ENCODE results near the gene CLCN5. TPM values are rescaled to one million over a fixed set of nuclear protein-coding genes. Genes with fewer than 3 reads are reported as not detected.
A peak's percentile ranks its signal among the peaks of the same experiment; 100 is the strongest.

CLCN5 gene
- total RNA-seq, 6 experiments from 2014 or later: 9.7 to 26.5 (median 14.0) TPM

DNA sequence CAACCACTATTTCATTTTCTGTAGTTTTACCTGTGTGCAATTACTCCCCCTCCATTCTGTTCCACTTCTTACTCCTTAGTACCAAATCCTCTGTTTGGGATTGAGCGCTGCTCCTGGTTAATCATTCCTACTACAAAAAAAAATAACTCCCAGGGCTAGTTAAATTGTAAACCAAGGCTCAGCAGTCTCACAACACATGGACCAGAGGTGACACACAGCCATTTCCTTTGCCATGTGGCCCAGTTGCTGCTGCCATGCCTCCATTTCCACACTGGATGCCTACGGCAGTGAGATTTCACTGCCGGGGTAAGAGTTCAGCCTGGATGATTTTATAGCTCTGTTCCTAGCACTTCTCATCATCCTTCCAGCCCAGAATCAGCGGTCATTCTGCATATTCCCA lies 171.2 kb downstream of the CLCN5 start:
- no peak for TF ChIP-seq POLR2A (IDR thresholded peaks at IDR 0.05)
- TF ChIP-seq, protein P1, sequence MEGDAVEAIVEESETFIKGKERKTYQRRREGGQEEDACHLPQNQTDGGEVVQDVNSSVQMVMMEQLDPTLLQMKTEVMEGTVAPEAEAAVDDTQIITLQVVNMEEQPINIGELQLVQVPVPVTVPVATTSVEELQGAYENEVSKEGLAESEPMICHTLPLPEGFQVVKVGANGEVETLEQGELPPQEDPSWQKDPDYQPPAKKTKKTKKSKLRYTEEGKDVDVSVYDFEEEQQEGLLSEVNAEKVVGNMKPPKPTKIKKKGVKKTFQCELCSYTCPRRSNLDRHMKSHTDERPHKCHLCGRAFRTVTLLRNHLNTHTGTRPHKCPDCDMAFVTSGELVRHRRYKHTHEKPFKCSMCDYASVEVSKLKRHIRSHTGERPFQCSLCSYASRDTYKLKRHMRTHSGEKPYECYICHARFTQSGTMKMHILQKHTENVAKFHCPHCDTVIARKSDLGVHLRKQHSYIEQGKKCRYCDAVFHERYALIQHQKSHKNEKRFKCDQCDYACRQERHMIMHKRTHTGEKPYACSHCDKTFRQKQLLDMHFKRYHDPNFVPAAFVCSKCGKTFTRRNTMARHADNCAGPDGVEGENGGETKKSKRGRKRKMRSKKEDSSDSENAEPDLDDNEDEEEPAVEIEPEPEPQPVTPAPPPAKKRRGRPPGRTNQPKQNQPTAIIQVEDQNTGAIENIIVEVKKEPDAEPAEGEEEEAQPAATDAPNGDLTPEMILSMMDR (IDR thresholded peaks at IDR 0.05): no peak
- H3K4me1 ChIP-seq: peaks cover 0 to 5% (median 0%) of the 10 kb centered on the region in 4 donors
- intact Hi-C loops (cut with DNase I): no loop called here
- no peaks in the 10 kb centered on the region for H3K27me3 ChIP-seq
- DNase-seq: peak in 1 of 3 donors; percentile 44
- H3K36me3 ChIP-seq: peaks cover 0 to 8% (median 4%) of the 10 kb centered on the region in 4 donors
- H3K27ac ChIP-seq: no peak overlapping the region
- peak; percentile 84 to 92 (median 90) for ATAC-seq
- H3K9me3 ChIP-seq: no peaks in the 10 kb centered on the region
- H3K4me3 ChIP-seq: no peak overlapping the region
- WGBS (ENCODE audit: insufficient coverage, low coverage, low lambda C conversion rate, missing lambda C conversion rate): 54% methylated on average over 4 of the region's 4 CpGs

DNA sequence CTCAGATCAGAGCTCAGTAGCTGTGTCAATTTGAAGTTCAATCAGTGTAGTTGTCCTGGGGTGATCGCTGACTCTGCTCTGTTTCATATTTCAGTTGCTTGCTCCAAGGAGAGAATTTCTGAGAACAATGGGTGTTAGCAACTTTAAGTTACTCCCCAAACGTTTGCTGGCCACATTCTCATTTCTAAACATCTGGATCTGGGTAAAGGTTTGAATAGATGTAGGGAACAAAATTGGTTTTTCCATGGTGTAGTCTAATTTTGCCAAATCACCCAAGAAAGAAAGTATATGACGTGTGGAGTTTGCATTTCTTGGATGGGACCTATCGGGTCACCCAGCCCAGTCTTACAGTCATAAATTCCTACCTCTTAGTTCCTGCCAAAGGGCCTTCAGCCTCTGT lies 174.7 kb downstream of the CLCN5 start:
- Histone ChIP-seq H3K27ac (no peak overlapping the region), H3K36me3 (no peaks in the 10 kb centered on the region), H3K27me3 (no peaks in the 10 kb centered on the region), H3K9me3 (no peaks in the 10 kb centered on the region), H3K4me1 (peaks cover 0 to 5% (median 0%) of the 10 kb centered on the region in 4 donors), H3K4me3 (no peak overlapping the region)
- ATAC-seq: no peak
- TF ChIP-seq, protein P1 (IDR thresholded peaks at IDR 0.05): no peak
- TF ChIP-seq POLR2A (IDR thresholded peaks at IDR 0.05): no peak
- intact Hi-C loops (cut with DNase I): no loop called here
- 54% methylated on average over 4 of the region's 4 CpGs for WGBS (ENCODE audit: insufficient coverage, low coverage, low lambda C conversion rate, missing lambda C conversion rate)
- no peak for DNase-seq

DNA sequence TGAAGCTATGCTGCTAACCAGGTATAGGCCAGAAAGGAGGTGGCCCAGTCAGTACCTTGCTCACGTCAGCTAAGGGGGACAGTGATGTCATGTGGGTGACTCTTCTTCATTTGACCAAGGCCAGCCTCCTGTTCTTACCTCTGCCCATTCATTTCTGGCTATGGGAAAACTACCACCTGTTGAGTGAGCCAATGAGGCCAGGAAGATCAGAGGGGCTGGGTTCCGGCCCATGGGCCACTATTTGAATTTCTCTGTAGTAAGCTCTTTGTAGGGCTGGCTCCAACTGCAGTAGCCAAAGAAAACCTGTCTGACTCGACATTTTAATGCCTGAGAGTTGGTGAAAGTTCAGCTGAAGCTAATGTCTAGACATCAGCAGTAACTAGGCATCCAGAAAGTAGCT lies 175.8 kb downstream of the CLCN5 start:
- no peaks in the 10 kb centered on the region for H3K27me3 ChIP-seq
- 43% methylated on average over 3 of the region's 3 CpGs for WGBS (ENCODE audit: insufficient coverage, low coverage, low lambda C conversion rate, missing lambda C conversion rate)
- ATAC-seq (no peak), DNase-seq (no peak)
- no peak for TF ChIP-seq POLR2A (IDR thresholded peaks at IDR 0.05)
- TF ChIP-seq, protein P1 (IDR thresholded peaks at IDR 0.05): no peak
- H3K9me3 ChIP-seq: no peaks in the 10 kb centered on the region
- no peak overlapping the region for H3K4me3 ChIP-seq
- peaks cover 0 to 2% (median 0%) of the 10 kb centered on the region in 4 donors for H3K4me1 ChIP-seq
- H3K36me3 ChIP-seq: no peaks in the 10 kb centered on the region
- no peak overlapping the region for H3K27ac ChIP-seq
- intact Hi-C loops (cut with DNase I): no loop called here

DNA sequence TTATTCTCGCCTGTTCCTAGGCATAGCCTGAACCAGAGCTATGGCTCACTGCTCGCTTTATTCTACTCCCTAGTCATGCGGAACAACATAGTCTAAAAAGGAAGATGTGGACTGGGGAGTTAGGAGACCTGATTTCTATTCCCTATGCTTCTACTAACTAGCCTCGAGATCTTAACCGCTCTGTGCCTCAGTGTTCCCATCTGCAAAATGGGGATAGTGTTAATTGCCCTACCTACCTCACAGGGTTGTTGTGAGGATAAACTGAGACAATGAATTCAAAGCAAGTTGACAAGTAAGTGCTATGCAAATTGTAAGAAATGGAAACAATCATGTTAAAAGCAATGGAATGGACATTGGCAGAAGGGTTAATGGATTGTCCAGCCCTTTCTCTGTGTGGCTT lies 176.4 kb downstream of the CLCN5 start:
- no peak for ATAC-seq
- TF ChIP-seq POLR2A (IDR thresholded peaks at IDR 0.05): no peak
- TF ChIP-seq, protein P1 (IDR thresholded peaks at IDR 0.05): no peak
- intact Hi-C loops (cut with DNase I): no loop called here
- Histone ChIP-seq H3K36me3 (no peaks in the 10 kb centered on the region), H3K27ac (no peak overlapping the region), H3K4me3 (no peak overlapping the region), H3K27me3 (no peaks in the 10 kb centered on the region), H3K4me1 (no peaks in the 10 kb centered on the region), H3K9me3 (no peaks in the 10 kb centered on the region)
- DNase-seq: no peak
- WGBS (ENCODE audit: insufficient coverage, low coverage, low lambda C conversion rate, missing lambda C conversion rate): 75% methylated on average over 5 of the region's 5 CpGs

DNA sequence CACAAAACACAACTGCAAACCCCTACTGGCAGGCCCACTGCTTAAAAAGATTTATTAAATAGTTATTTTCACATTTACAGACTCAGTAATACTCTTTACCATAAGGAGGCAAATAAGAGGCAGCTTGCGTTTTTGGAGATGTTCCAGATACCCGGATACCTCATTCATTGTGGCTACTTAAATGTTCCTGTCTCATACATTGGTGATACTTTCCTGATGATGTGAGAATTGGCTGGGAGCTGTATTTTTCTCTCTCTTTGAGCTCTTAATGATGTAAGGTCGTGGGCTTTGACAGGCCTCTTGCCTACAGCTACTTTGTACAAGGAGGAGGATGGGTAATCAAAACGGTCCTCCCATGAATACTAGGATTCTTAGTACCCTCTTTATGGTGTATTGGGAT lies 176.9 kb downstream of the CLCN5 start:
- no peaks in the 10 kb centered on the region for H3K9me3 ChIP-seq
- ATAC-seq: no peak
- no peaks in the 10 kb centered on the region for H3K4me1 ChIP-seq
- intact Hi-C loops (cut with DNase I): no loop called here
- 31% methylated on average over 4 of the region's 4 CpGs for WGBS (ENCODE audit: insufficient coverage, low coverage, low lambda C conversion rate, missing lambda C conversion rate)
- no peak for DNase-seq
- no peaks in the 10 kb centered on the region for H3K27me3 ChIP-seq
- TF ChIP-seq POLR2A (IDR thresholded peaks at IDR 0.05): no peak
- TF ChIP-seq, protein P1 (IDR thresholded peaks at IDR 0.05): no peak
- H3K27ac ChIP-seq: no peak overlapping the region
- no peak overlapping the region for H3K4me3 ChIP-seq
- H3K36me3 ChIP-seq: no peaks in the 10 kb centered on the region

Measured in right lobe of liver (tissue), 6 donors.